Cardiac septum (tissue), 1 donor: ENCODE results near the gene SH3GL1. TPM values are rescaled to one million over a fixed set of nuclear protein-coding genes. Genes with fewer than 3 reads are reported as not detected.

ENCODE experiments used
- DNase-seq: peaks from one replicate; pipeline ENCODE4 v3.0.0-alpha.2; 2020; ENCODE audit warnings: low spot score
- intact Hi-C: fragments of 100-400 bp; cut with DNase I; formaldehyde crosslinking; loops from one replicate; pipeline ENCODE4 v1.14.0; 2022
- total RNA-seq: library from RNA; stranded (reverse); fragmentation: NEBNext Ultra II Directional; extraction: Animal tissue kit (Norgen Biotek cat#: 25700); gene quantifications from one replicate; pipeline ENCODE4 v1.2.1, GENCODE V29; 2021
- donor health status: DM: no; HTN: no; CAD: no.

The SH3GL1 gene
- total RNA-seq, 1 donor from 2014 or later: 22.0 TPM

GRCh38 chr19:4368128-4368820 lies 32.1 kb downstream of the SH3GL1 start:
- no peak for DNase-seq
- intact Hi-C loops: loop anchor here (5.0 kb wide), 1 partner anchor 34 kb away; the partner anchor contains the start of genes CHAF1A and SH3GL1

- DNase-seq: no peak
- intact Hi-C loops: loop anchor here (5.0 kb wide), 1 partner anchor 35 kb away; the partner anchor contains the start of genes CHAF1A and SH3GL1
Measured at GRCh38 chr19:4367781-4368127, 32.6 kb downstream of the SH3GL1 start.

GRCh38 chr19:4367336-4367723 lies 33.0 kb downstream of the SH3GL1 start:
- intact Hi-C loops: loop anchor here (5.0 kb wide), 1 partner anchor 35 kb away; the partner anchor contains the start of genes CHAF1A and SH3GL1
- DNase-seq: no peak

- DNase-seq: no peak
Measured at GRCh38 chr19:4366666-4367335, 33.5 kb downstream of the SH3GL1 start.

GRCh38 chr19:4365791-4366665 lies 34.3 kb downstream of the SH3GL1 start:
- DNase-seq: no peak
- intact Hi-C loops: loop anchor here (5.0 kb wide), 1 partner anchor 36 kb away; the partner anchor contains the start of genes CHAF1A and SH3GL1

More at GRCh38 chr19:4366666-4367335, 33.5 kb downstream of the SH3GL1 start:
- intact Hi-C loops: loop anchor here (5.0 kb wide), 1 partner anchor 36 kb away; the partner anchor contains the start of genes CHAF1A and SH3GL1

- intact Hi-C loops: loop anchor here (5.0 kb wide), 1 partner anchor 37 kb away; the partner anchor contains the start of genes CHAF1A and SH3GL1
- DNase-seq: no peak
Measured at GRCh38 chr19:4365341-4365740, 35.0 kb downstream of the SH3GL1 start.

GRCh38 chr19:4363571-4364304 lies 36.6 kb downstream of the SH3GL1 start:
- no peak for DNase-seq
- intact Hi-C loops: no loop called here

GRCh38 chr19:4362831-4363545 lies 37.4 kb downstream of the SH3GL1 start:
- DNase-seq: no peak

GRCh38 chr19:4362101-4362828 lies 38.1 kb downstream of the SH3GL1 start:
- intact Hi-C loops: no loop called here
- DNase-seq: no peak

More at GRCh38 chr19:4362831-4363545, 37.4 kb downstream of the SH3GL1 start:
- intact Hi-C loops: no loop called here

- DNase-seq: no peak
- intact Hi-C loops: no loop called here
Measured at GRCh38 chr19:4361152-4362046, 38.9 kb downstream of the SH3GL1 start.

GRCh38 chr19:4360641-4361151 lies 39.7 kb downstream of the SH3GL1 start:
- intact Hi-C loops: no loop called here
- DNase-seq: no peak

GRCh38 chr19:4360081-4360569 lies 40.2 kb downstream of the SH3GL1 start:
- DNase-seq: no peak
- intact Hi-C loops: no loop called here

- no peak for DNase-seq
- intact Hi-C loops: no loop called here
Measured at GRCh38 chr19:4359627-4360000, 40.7 kb downstream of the SH3GL1 start.

- DNase-seq: no peak
- intact Hi-C loops: no loop called here
Measured at GRCh38 chr19:4358709-4359626, 41.4 kb downstream of the SH3GL1 start.

- intact Hi-C loops: no loop called here
- DNase-seq: no peak
Measured at GRCh38 chr19:4357921-4358326, 42.4 kb downstream of the SH3GL1 start.
